Activated naive CD4-positive, alpha-beta T cell treated with anti-CD3 and anti-CD28 coated beads, Interleukin-2, amount 50 U/mL, for 72 hours (primary cell): ENCODE measurements around the gene BAHCC1. TPM values are rescaled to one million over a fixed set of nuclear protein-coding genes. Genes with fewer than 3 reads are reported as not detected.
"Not testable (repeated sequence)": the region's sequence is repeated elsewhere in the genome, so short reads cannot be mapped to it uniquely, and the experiment has no call there.

ENCODE experiments used
- ATAC-seq, 2 donors: fragments of 150-1000 bp; cut with Tn5 transposase; 2 replicates each; pipeline ENCODE4 v1.10.0; 2021; ENCODE audit warnings: mild to moderate bottlenecking in 2 of 2, moderate library complexity in 2 of 2
- DNase-seq, 2 donors: peaks; one replicate each; pipeline ENCODE4 v3.0.0; 2021 to 2022; ENCODE audit warnings: low spot score in 2 of 2
- H3K27ac Mint-ChIP-seq, 2 donors: one replicate each; pipeline ENCODE4 v1.8.0; 2022; ENCODE audit warnings: mild to moderate bottlenecking in 2 of 2, mixed read lengths in 2 of 2
- H3K36me3 Mint-ChIP-seq, 2 donors: one replicate each; pipeline ENCODE4 v1.8.0; 2022; ENCODE audit warnings: mixed read lengths in 2 of 2
- H3K9me3 Mint-ChIP-seq, 2 donors: one replicate each; pipeline ENCODE4 v1.8.0; 2022; ENCODE audit warnings: mixed read lengths in 2 of 2
- total RNA-seq, 2 donors: library from RNA; stranded (reverse); gene quantifications; one replicate each; pipeline ENCODE4 v1.2.3, GENCODE V29; 2022

Gene BAHCC1
- total RNA-seq, 2 donors from 2014 or later, result 0.16 TPM; not detected in 1

DNA sequence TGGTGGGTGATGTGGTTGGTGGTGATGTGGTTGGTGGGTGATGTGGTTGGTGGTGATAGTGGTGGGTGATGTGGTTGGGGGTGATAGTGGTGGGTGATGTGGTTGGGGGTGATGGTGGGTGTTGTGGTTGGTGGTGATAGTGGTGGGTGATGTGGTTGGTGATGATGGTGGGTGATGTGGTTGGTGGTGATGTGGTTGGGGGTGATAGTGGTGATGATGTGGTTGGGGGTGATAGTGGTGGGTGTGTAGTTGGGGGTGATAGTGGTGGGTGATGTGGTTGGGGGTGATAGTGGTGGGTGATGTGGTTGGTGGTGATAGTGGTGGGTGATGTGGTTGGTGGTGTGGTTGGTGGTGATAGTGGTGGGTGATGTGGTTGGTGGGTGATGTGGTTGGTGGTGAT lies 29.8 kb downstream of the BAHCC1 start:
- not testable (repeated sequence) for DNase-seq, H3K36me3 Mint-ChIP-seq, H3K27ac Mint-ChIP-seq, H3K9me3 Mint-ChIP-seq, ATAC-seq

DNA sequence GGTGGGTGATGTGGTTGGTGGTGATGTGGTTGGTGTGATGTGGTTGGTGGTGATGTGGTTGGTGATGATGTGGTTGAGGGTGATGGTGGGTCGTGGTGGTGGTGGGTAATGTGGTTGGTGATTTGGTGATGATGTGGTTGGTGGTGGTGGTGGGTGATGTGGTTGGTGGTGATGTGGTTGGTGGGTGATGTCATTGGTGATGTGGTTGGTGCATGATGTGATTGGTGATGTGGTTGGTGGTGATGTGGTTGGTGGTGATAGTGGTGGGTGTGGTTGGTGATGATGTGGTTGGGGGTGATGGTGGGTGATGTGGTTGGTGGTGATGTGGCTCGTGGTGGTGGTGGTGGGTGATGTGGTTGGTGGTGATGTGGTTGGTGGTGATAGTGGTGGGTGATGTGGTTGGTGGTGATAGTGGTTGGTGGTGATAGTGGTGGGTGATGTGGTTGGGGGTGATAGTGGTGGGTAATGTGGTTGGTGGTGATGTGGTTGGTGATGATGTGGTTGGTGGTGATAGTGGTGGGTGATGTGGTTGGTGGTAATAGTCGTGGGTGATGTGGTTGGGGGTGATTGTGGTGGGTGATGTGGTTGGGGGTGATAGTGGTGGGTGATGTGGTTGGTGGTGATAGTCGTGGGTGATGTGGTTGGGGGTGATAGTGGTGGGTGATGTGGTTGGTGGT lies 30.6 kb downstream of the BAHCC1 start:
- not testable (repeated sequence) for ATAC-seq

DNA sequence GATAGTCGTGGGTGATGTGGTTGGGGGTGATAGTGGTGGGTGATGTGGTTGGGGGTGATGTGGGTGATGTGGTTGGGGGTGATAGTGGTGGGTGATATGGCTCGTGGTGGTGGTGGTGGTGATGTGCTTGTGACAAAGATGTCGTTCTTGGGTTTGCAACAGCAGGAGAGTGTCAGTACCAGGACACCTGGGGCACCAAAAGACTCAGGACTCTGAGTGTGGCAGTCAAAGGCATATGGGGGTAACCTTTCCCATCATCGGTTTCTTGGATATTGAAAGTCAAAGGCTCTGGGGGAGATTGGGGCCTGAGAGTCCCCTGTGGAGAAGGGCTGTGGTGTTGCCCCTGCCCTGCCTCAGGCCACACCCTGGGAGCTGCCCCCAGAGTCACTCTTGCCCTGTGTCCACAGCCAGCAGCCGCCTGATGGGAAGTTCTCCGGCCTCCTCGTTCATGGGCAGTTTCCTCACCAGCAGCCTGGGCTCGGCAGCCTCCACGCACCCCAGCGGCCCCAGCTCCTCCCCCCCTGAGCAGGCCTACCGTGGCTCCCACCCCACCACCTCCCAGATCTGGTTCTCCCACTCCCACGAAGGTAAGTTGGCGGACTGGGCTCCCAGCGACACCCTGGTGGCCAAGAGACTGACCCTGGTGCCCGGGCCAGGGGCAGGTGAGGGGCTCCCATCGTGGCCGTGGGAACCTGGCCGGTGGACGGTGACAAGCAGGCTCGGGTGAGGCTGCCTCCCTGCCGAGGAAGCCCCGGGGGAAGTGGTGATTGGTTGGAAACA lies 31.3 kb downstream of the BAHCC1 start:
- DNase-seq (no peak), ATAC-seq (peak in 1 of 2 donors; percentile 13)
- Mint-ChIP-seq H3K36me3 (no peaks in the 10 kb centered on the region), H3K9me3 (no peaks in the 10 kb centered on the region), H3K27ac (no peak overlapping the region)

More for the DNA sequence above, 30.6 kb downstream of the BAHCC1 start:
- H3K36me3 Mint-ChIP-seq, H3K9me3 Mint-ChIP-seq, H3K27ac Mint-ChIP-seq, DNase-seq: not testable (repeated sequence)

GRCh38 chr17:81427173-81428120 lies 32.2 kb downstream of the BAHCC1 start:
- Mint-ChIP-seq H3K36me3 (no peaks in the 10 kb centered on the region), H3K27ac (no peak overlapping the region), H3K9me3 (no peaks in the 10 kb centered on the region)
- DNase-seq (no peak), ATAC-seq (no peak)

DNA sequence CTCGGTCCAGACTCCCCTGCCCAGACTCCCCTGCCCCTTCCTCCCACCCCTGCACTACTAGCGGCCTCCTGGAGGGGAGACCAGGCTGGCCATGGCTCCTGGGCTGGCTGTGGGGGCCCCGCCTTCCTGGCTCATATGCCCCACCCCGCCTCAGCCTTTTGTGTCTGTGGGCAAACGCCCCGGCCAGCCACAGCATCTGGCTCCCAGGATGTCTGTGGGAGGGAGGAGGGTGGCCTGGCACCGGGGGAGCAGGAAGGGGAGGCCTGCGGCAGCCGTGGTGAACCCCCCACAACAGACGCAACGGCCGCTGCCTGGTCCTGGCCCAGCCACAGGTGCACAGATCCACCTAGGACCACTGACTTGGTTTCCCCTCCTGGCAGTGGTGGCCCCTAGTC lies 32.9 kb downstream of the BAHCC1 start:
- ATAC-seq (no peak), DNase-seq (no peak)
- H3K27ac Mint-ChIP-seq, result no peak overlapping the region
- H3K36me3 Mint-ChIP-seq, result no peaks in the 10 kb centered on the region
- no peaks in the 10 kb centered on the region for H3K9me3 Mint-ChIP-seq

DNA sequence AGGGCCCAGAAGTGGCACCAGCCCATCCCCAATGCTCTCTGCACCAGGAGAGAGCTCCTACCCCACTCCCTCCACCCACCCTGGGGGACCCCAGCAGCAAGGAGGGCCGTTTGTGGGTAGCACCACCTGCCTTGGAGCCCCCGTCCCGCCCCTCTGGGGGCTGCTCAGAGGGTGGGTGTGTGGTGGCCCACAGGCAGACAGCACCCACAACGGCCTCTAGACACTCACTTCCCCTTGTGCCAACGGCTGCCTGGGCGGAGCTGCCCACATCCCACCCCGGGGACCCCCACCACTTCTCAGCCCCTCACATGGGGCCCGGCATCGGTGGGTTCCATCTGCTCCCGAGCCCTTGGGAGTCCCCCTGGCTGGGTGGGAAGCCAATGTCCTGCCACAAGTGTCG lies 33.3 kb downstream of the BAHCC1 start:
- no peaks in the 10 kb centered on the region for H3K36me3 Mint-ChIP-seq
- H3K27ac Mint-ChIP-seq, result no peak overlapping the region
- no peak for ATAC-seq
- H3K9me3 Mint-ChIP-seq, result no peaks in the 10 kb centered on the region
- no peak for DNase-seq

DNA sequence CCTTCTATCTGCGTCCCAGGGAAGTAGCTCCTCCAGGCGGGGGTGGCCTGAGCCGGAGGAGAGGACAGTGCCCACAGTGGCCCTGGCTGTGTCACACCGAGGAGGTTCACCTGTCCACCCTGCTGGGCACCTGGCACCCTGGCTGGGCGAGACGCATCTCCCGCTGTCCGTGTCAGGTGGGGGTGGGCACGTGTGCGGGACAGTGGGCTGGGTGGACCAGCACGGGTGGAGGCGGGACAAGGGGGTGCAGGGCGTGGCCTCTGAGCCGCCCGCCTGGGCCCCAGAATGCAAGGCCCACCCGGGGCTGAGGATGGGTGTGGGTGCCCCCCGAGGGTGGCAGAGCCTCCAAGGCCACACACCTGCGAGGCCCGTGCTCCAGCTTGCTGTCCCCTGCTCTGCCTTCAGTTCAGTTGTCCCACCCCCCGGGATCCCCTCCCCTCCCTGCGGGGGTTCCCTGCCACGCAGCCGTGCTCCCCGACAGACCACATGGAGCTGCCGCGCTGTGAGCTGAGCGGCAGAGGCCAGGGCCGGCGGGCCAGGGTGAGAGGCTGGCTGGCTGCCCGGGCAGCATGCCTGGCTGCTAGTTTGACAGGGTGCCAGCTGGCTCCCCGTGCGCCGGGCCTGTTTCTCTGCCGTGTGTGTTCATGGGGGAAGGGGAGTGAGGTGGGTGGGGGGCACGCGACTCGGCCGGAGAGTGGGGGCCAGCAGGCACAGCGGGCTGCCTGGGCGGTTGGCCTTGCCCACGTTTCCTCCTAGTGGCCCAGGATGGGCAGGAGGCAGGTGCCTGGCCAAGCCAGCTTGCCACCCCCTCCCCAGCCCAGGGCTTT lies 33.9 kb downstream of the BAHCC1 start:
- no peak overlapping the region for H3K27ac Mint-ChIP-seq
- ATAC-seq (peak; percentile 21 to 28), DNase-seq (no peak)
- H3K9me3 Mint-ChIP-seq, result no peaks in the 10 kb centered on the region
- no peaks in the 10 kb centered on the region for H3K36me3 Mint-ChIP-seq

DNA sequence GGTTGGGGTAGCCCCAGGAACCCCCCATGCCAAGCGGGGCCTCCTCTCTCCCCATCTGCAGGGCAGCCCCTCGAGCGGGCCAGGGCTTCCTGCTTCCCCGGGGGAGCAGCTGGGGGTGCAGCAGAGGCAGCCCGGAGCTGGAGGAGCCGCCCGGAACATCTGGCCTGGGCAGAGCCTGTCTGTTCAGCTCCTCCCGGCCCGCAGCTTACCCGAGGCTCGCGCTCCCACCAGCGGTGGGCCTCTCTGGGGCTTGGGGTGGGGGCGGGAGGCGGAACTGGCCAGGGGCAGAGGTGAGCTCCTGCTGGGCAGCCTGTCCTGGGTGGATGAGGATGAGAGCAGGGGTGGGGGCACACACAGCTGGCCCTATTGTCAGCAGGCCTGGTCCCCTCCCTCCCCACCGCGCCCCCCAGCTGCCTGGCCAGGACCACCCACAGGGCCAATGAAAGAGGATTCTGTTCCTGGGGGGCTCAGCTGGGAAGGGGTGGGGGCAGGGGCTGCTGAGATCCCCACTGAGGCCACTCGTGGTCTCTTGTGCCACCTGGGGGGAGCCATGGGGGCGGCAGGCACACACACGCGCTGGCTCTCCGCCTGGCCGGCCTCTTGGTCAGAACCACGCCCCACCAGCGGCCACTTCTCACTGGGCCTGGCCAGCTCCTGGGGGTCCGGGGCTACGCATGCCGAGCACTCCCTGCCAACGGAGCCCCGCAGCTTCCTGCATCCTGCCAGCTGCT lies 34.7 kb downstream of the BAHCC1 start:
- ATAC-seq (peak; percentile 6 to 31), DNase-seq (no peak)
- Mint-ChIP-seq H3K36me3 (no peaks in the 10 kb centered on the region), H3K9me3 (no peaks in the 10 kb centered on the region), H3K27ac (no peak overlapping the region)

DNA sequence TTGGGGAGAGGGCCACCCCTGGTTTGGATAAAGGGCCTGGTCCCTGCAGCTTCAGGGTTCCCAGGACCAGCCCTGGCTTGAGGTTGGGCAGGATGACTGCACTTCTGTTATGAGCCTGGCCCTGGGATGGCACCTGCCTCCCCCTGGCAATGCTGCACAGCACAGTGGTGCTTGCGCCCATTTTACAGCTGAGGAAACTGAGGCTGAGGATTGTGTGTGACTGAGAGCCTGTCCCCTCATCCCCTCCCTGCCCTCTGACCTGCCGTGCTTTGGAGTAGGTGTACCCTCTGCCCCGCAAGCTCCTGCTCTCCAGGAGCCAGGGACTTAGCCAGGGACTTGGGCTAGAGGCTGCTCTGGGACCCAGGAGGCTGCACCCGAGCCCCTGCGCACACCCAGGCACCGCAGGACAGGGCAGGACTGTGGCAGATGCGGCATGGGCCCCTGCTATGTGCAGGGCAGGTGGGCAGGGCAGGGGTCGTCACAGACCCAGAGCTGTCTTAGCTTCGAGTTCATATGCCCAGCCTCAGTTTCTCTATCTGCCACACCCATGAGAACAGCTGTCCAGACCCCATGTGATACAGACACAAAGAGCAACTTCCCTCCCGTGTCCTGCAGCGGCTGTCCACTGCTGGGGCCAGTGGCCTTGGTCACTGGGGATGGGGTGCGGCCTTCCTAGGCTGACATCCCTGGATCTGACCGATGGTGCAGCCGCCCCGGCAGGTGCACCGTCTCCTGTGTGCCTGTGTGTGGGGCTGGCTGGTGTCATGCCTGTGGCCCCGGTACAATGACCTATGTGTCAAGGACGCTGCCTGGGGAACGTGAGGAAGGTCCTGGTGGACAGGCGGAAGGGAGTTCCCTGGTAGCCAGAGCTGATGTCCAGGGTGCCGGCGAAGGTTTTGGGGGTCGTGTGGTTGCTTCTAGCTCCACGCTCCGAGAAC lies 36.6 kb downstream of the BAHCC1 start:
- DNase-seq (no peak), ATAC-seq (no peak)
- H3K9me3 Mint-ChIP-seq, result no peaks in the 10 kb centered on the region
- no peak overlapping the region for H3K27ac Mint-ChIP-seq
- H3K36me3 Mint-ChIP-seq, result no peaks in the 10 kb centered on the region

DNA sequence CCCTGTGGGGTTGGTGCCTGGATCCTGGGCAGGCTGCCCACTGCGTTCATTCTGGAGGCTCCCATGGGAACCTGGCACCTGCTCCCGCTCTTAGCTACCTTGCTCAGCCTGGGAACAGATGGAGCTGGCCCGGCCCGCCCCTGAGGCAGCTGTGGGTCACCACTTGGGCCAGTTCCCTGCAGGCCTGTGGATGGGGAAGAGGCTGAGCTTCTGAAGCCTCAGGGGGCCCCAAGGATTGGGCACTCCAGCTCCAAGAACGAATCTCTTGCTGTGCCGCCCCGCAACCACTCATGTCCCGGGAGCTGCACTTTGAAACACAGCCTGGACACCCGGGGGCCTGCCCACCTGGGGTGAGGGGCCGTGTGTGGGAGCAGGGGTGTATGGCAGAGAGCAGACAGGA lies 37.7 kb downstream of the BAHCC1 start:
- H3K9me3 Mint-ChIP-seq, result no peaks in the 10 kb centered on the region
- H3K36me3 Mint-ChIP-seq, result no peaks in the 10 kb centered on the region
- no peak overlapping the region for H3K27ac Mint-ChIP-seq
- ATAC-seq, result no peak
- no peak for DNase-seq

DNA sequence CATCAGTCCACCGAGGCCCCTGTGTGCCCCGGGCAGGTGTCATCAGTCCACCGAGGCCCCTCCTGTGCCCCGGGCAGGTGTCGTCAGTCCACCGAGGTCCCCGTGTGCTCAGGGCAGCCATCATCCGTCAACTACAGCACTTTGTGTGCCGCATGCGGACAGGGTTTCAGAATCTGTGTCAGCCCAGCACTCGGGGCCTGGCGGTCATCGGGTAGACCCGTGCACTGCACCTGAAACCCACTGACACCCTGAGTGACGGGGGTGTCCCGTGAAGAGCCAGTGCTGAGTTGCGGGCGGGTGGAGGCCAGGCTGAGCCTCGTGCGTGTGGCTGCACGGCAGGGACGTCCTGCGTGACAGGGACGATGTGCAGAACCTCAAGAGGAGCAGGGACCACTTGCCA lies 38.4 kb downstream of the BAHCC1 start:
- Mint-ChIP-seq H3K9me3 (no peaks in the 10 kb centered on the region), H3K27ac (no peak overlapping the region), H3K36me3 (no peaks in the 10 kb centered on the region)
- DNase-seq, result no peak
- ATAC-seq, result no peak

DNA sequence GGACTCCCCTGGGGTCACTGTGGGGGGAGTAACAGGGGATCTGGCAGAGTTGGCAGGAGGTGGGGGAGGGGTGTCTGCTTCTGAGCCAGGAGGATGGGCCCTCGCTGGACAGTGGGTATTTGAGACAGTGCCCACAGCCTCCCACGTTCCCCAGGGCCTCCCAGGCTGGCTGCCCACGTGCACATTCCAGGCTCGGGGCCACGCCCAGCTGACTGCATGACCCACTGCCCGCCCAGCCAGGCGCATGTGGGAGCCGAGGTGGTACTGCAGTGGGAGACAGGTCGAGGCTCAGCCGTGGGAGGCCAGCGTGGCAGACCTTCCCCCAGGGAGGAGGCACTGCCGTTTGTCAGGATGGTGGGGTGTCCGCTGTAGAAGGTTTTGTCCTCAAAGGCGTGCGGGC lies 38.8 kb downstream of the BAHCC1 start:
- no peaks in the 10 kb centered on the region for H3K36me3 Mint-ChIP-seq
- ATAC-seq, result no peak
- H3K9me3 Mint-ChIP-seq, result no peaks in the 10 kb centered on the region
- no peak overlapping the region for H3K27ac Mint-ChIP-seq
- no peak for DNase-seq

DNA sequence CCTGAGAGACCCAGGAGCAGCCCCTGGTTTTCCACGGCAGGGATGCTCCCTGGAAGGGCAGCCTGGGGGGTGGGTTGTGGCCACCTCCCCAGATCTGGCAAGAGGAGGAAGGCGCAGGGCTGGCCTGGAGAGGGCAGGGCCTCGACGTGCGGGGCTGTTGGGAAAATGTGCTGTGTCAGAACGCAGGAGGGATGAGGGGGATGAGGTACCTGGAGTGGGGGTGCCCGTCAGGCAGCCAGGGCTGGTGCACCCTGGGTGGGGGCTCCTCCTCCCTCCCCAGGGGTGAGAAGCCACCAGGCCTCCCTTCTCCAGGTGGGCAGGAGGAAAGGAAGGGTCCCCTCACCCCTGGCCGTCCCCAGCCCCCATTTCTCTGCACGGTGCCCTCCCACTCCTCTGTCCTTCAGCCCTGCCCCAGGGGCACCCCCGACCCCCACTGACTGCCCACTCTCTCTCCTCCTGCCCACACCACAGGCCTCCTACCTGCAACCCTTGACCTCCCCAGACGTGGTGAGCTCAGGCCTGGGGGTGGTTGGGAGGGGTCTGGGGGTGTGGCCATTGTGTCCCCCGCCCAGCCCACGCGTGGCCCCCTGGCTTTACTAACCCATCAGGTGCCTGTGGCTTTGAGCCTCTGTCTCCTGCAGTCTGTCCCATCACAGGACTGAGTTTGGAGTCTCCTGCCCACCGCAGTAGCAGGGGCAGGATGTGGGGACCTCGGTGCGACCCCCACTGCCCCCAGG lies 39.6 kb downstream of the BAHCC1 start:
- no peaks in the 10 kb centered on the region for H3K9me3 Mint-ChIP-seq
- no peak overlapping the region for H3K27ac Mint-ChIP-seq
- ATAC-seq (no peak), DNase-seq (no peak)
- H3K36me3 Mint-ChIP-seq, result no peaks in the 10 kb centered on the region

DNA sequence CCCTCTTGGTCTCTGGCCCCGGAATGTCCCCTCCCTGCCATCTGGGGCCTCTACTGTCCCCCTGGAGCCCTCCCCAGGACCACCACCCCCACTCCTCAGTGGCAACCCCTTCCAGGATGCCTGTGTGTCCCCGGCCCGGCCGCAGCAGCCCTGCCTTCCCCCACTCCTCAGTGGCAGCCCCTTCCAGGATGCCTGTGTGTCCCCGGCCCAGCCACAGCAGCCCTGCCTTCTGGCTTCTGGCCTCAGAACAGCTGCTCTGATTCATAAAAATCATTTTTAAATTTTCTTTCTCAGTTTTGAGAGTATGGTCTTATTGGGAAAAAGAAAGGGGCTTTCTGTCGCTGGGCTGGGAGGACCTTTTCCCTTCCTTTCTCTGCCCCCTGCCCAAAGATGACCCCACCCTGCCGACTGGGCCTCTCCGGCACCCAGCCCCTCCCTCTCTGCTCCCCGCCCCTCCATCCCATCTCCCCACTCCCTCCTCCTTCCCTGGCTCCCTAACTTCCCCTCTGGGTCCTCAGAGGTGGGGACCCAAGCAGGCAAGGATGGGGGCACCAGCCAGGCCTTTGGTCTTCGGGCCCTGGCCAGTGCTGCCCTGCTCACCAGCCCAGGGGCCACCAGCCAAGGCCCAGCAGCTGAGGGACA lies 40.5 kb downstream of the BAHCC1 start:
- Mint-ChIP-seq H3K9me3 (no peaks in the 10 kb centered on the region), H3K36me3 (no peaks in the 10 kb centered on the region), H3K27ac (no peak overlapping the region)
- ATAC-seq, result no peak
- no peak for DNase-seq
